Measurements from ENCODE around the gene MAPT. TPM values are rescaled to one million over a fixed set of nuclear protein-coding genes. Genes with fewer than 3 reads are reported as not detected.

The MAPT gene
- total RNA-seq, 1 experiment from 2014 or later = 3.6 TPM

DNA sequence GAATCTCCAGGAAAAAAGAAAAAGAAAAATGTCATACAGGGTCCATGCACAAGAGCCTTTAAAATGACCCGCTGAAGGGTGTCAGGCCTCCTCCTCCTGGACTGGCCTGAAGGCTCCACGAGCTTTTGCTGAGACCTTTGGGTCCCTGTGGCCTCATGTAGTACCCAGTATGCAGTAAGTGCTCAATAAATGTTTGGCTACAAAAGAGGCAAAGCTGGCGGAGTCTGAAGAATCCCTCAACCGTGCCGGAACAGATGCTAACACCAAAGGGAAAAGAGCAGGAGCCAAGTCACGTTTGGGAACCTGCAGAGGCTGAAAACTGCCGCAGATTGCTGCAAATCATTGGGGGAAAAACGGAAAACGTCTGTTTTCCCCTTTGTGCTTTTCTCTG is 105.5 kb downstream of the MAPT start:
- CTCF ChIA-PET = no interaction called here
- Histone ChIP-seq H3K9ac (ENCODE audit: low read length) (no peak overlapping the region), H4K20me1 (ENCODE audit: low read length) (no peaks in the 10 kb centered on the region), H3K4me2 (ENCODE audit: low read length) (no peak overlapping the region), H3F3A (ENCODE audit: low read length, unreplicated experiment) (no peaks in the 10 kb centered on the region), H3K27ac (ENCODE audit: low read length) (no peak overlapping the region), H3K27me3 (ENCODE audit: low read length) (no peaks in the 10 kb centered on the region), H3K9me2 (replicated peaks; ENCODE audit: low read length) (no peaks in the 10 kb centered on the region), H3K9me3 (ENCODE audit: low read length) (no peaks in the 10 kb centered on the region), H3K36me3 (ENCODE audit: low read depth, low read length) (no peaks in the 10 kb centered on the region), H3K4me3 (ENCODE audit: low read length) (no peak overlapping the region), H2AFZ (ENCODE audit: low read length) (no peak overlapping the region), H3K4me1 (ENCODE audit: insufficient read depth, low read length) (peaks cover 12% of the 10 kb centered on the region), H3K79me2 (ENCODE audit: low read length) (no peaks in the 10 kb centered on the region)
- no peak for DNase-seq
- TF ChIP-seq, protein P1, sequence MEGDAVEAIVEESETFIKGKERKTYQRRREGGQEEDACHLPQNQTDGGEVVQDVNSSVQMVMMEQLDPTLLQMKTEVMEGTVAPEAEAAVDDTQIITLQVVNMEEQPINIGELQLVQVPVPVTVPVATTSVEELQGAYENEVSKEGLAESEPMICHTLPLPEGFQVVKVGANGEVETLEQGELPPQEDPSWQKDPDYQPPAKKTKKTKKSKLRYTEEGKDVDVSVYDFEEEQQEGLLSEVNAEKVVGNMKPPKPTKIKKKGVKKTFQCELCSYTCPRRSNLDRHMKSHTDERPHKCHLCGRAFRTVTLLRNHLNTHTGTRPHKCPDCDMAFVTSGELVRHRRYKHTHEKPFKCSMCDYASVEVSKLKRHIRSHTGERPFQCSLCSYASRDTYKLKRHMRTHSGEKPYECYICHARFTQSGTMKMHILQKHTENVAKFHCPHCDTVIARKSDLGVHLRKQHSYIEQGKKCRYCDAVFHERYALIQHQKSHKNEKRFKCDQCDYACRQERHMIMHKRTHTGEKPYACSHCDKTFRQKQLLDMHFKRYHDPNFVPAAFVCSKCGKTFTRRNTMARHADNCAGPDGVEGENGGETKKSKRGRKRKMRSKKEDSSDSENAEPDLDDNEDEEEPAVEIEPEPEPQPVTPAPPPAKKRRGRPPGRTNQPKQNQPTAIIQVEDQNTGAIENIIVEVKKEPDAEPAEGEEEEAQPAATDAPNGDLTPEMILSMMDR (conservative IDR thresholded peaks at IDR 0.05; ENCODE audit: low read depth, low read length) = no peak
- TF ChIP-seq EZH2 (IDR thresholded peaks at IDR 0.05; ENCODE audit: low read length, unreplicated experiment) (no peak), EZH2phosphoT487 (IDR thresholded peaks at IDR 0.05; ENCODE audit: borderline replicate concordance, low read length) (no peak)
- no TSS peak for BruUV-seq (replicated peaks)
- POLR2A ChIA-PET (ENCODE audit: unreplicated experiment) = interaction anchor here (0.5 kb wide), 1 partner anchor 71 kb away, joined by 10 read pairs; no protein-coding TSS in a partner anchor
- intact Hi-C loops (cut with micrococcal nuclease) = loop anchor here (5.0 kb wide), 1 partner anchor 197 kb away; no protein-coding TSS in a partner anchor
- no peak for ATAC-seq

DNA sequence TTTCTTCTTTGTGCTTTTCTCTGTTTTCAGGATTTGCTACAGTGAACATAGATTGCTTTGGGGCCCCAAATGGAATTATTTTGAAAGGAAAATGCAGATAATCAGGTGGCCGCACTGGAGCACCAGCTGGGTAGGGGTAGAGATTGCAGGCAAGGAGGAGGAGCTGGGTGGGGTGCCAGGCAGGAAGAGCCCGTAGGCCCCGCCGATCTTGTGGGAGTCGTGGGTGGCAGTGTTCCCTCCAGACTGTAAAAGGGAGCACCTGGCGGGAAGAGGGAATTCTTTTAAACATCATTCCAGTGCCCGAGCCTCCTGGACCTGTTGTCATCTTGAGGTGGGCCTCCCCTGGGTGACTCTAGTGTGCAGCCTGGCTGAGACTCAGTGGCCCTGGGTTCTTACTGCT is 105.9 kb downstream of the MAPT start:
- Histone ChIP-seq H3K9me2 (replicated peaks; ENCODE audit: low read length) (no peaks in the 10 kb centered on the region), H2AFZ (ENCODE audit: low read length) (no peak overlapping the region), H3K9me3 (ENCODE audit: low read length) (no peaks in the 10 kb centered on the region), H3K4me2 (ENCODE audit: low read length) (no peak overlapping the region), H3K9ac (ENCODE audit: low read length) (no peak overlapping the region), H3K36me3 (ENCODE audit: low read depth, low read length) (no peaks in the 10 kb centered on the region), H3K79me2 (ENCODE audit: low read length) (no peaks in the 10 kb centered on the region), H3K4me1 (ENCODE audit: insufficient read depth, low read length) (peaks cover 12% of the 10 kb centered on the region), H3K4me3 (ENCODE audit: low read length) (no peak overlapping the region), H3K27ac (ENCODE audit: low read length) (no peak overlapping the region), H4K20me1 (ENCODE audit: low read length) (no peaks in the 10 kb centered on the region), H3K27me3 (ENCODE audit: low read length) (no peaks in the 10 kb centered on the region), H3F3A (ENCODE audit: low read length, unreplicated experiment) (no peaks in the 10 kb centered on the region)
- POLR2A ChIA-PET (ENCODE audit: unreplicated experiment) = no interaction called here
- CTCF ChIA-PET = no interaction called here
- no peak for TF ChIP-seq EZH2 (IDR thresholded peaks at IDR 0.05; ENCODE audit: low read length, unreplicated experiment)
- TF ChIP-seq, protein P1 (conservative IDR thresholded peaks at IDR 0.05; ENCODE audit: low read depth, low read length) = no peak
- no peak for TF ChIP-seq EZH2phosphoT487 (IDR thresholded peaks at IDR 0.05; ENCODE audit: borderline replicate concordance, low read length)
- intact Hi-C loops (cut with micrococcal nuclease) = loop anchor here (5.0 kb wide), 1 partner anchor 197 kb away; no protein-coding TSS in a partner anchor
- no TSS peak for BruUV-seq (replicated peaks)
- no peak for DNase-seq
- no peak for ATAC-seq

DNA sequence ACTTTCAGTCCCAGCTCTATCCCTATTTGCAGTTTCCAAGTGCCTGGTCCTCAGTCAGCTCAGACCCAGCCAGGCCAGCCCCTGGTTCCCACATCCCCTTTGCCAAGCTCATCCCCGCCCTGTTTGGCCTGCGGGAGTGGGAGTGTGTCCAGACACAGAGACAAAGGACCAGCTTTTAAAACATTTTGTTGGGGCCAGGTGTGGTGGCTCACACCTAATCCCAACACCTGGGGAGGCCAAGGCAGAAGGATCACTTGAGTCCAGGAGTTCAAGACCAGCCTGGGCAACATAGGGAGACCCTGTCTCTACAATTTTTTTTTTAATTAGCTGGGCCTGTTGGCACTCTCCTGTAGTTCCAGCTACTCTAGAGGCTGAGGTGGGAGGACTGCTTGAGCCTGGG is 106.4 kb downstream of the MAPT start:
- BruUV-seq (replicated peaks) = no TSS peak
- no peaks in the 10 kb centered on the region for H3F3A ChIP-seq (ENCODE audit: low read length, unreplicated experiment)
- no peaks in the 10 kb centered on the region for H3K79me2 ChIP-seq (ENCODE audit: low read length)
- intact Hi-C loops (cut with micrococcal nuclease) = loop anchor here (5.0 kb wide), 1 partner anchor 197 kb away; no protein-coding TSS in a partner anchor
- peaks cover 12% of the 10 kb centered on the region for H3K4me1 ChIP-seq (ENCODE audit: insufficient read depth, low read length)
- H3K4me2 ChIP-seq (ENCODE audit: low read length) = no peak overlapping the region
- H3K27me3 ChIP-seq (ENCODE audit: low read length) = no peaks in the 10 kb centered on the region
- no peaks in the 10 kb centered on the region for H3K36me3 ChIP-seq (ENCODE audit: low read depth, low read length)
- ATAC-seq (no peak), DNase-seq (no peak)
- H3K27ac ChIP-seq (ENCODE audit: low read length) = no peak overlapping the region
- H2AFZ ChIP-seq (ENCODE audit: low read length) = no peak overlapping the region
- TF ChIP-seq EZH2phosphoT487 (IDR thresholded peaks at IDR 0.05; ENCODE audit: borderline replicate concordance, low read length) = no peak
- TF ChIP-seq EZH2 (IDR thresholded peaks at IDR 0.05; ENCODE audit: low read length, unreplicated experiment) = no peak
- TF ChIP-seq, protein P1 (conservative IDR thresholded peaks at IDR 0.05; ENCODE audit: low read depth, low read length) = no peak
- H3K9me2 ChIP-seq (replicated peaks; ENCODE audit: low read length) = no peaks in the 10 kb centered on the region
- no peak overlapping the region for H3K9ac ChIP-seq (ENCODE audit: low read length)
- ChIA-PET CTCF (no interaction called here), POLR2A (ENCODE audit: unreplicated experiment) (no interaction called here)
- no peaks in the 10 kb centered on the region for H4K20me1 ChIP-seq (ENCODE audit: low read length)
- no peaks in the 10 kb centered on the region for H3K9me3 ChIP-seq (ENCODE audit: low read length)
- no peak overlapping the region for H3K4me3 ChIP-seq (ENCODE audit: low read length)

Measured in PC-3 (cell line).